NCI-H1694 treated with DMSO at 0.1 percent for 48 hours (cell line): ENCODE results near the gene TADA2A.

Source experiments
- DNase-seq: peaks from one replicate; lab custom pipeline; 2025; lab: John Stamatoyannopoulos, UW

Gene TADA2A

DNA sequence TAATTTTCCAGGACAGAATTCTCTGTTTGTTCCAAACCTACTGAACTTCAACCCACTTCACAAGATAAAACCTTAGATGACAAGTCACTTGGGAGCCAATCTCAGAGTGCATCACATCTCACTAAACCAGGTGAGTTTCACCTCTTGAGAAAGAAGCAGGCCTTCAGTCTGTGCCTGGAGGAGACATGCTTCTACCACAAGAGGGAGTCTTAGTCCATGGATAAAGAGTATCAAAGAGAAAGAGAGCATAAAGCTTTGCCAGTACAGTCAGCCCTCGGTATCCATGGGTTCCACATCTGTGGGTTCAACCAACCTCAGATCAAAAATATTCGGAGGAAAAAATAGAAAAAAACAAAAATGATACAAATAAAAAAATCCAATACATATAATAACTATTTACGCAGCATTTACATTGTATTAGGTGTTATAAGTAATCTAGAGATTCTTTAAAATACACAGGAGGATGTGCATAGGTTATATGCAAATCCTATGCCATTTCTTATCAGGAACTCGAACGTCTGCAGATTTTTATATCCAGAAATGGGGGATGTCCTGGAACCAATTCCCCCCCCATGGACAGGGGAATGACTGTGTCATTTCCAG is 120.7 kb downstream of the TADA2A start:
- peak; percentile 72 for DNase-seq
